Measurements from ENCODE around the gene TBC1D22A.
"Not testable (repeated sequence)": the region's sequence is repeated elsewhere in the genome, so short reads cannot be mapped to it uniquely, and the experiment has no call there.

The TBC1D22A gene

DNA sequence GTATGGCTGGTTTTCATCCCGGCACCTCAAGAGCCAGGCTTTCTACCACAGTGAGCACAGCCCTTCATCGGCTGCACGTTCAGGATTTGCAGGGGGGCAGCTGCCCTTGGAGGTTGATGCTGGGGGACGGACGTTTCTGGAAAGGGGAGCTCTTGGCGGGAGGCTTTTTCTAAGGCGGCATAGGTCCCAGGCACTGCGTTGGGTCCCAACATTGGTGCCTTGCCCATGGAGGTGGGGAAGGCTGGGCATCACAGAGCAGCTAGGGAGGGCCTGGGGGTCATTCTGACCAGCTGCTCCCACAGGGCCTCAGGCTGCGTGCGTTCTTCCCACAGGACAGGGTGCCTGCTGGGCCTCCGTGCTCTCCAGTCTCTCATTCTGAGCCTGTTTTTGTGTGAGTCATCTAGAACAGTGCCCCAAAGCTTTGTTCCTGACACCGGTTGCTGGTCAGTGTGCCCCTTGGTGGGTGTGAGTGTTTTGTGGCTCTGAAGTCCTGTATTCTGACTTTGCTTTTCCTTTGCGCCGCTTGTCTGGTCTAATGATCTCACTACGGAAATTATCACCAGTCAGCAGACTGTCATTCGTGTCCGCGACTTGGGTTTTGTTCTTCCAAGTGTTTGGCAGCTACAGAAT, 275.9 kb downstream of the TBC1D22A start:
- ATAC-seq, result no peak

DNA sequence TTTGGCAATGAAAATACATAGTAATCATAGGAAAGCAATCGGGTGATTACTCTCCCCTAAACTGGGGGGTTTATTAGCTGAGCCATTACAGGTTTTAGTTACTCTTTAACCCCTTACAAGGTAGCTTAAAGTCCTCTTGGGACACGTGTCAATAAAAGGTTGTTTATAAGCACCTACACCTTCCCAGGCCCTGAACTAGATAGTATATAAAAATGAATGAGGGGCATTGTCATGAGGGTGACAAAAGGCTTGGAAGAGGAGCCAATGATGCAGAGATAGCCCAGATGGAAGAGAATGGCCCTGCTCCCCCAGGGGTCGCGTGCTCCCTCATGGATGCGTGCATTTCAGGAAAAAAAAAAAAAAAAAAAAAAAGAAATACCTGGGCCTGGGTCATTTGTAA, 276.9 kb downstream of the TBC1D22A start:
- no peak for ATAC-seq

GRCh38 chr22:47040486-47041270, 278.2 kb downstream of the TBC1D22A start:
- ATAC-seq, result no peak

DNA sequence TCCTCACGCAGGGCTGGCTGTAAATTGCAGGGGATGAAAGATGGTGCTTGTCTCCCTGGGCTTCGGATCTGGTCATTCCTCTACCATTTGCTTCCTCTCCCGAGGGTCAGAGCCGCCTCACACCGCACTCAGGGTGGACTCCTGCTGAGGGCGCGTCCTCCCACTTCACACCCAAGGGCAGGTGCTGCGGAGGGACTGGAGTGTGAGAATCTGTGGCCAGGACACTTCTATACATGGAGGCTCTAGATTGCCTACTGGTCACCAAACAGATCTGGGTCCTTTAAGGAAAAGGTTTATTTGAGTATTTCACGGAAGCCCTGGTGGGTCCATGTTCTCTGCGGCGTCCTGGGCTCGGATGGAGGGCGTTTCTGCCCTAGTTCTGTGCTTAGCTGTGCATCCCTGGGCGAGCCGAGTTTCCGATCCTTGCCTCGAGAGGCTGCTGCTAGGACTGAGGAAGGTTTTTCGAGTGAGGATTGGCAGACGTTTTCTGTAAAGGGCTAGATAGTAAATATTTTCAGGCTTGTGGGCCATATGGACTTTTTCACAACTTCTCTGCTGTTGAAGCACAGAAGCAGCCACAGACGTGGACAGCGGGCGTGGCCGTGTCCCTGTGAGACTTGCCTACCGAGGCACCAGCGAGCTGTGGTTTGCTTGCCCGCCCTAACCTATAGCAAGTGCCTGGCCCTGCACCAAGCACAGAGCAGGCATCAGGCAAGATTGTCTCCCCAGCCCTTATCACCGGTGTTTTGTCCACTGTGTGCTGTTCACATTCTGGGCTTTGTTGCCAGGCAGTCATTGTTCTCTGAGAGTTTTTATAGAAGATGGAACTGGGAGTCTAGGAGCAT, 279.0 kb downstream of the TBC1D22A start:
- ATAC-seq, result no peak

- no peak for ATAC-seq
These were observed 279.8 kb downstream of the TBC1D22A start for GRCh38 chr22:47042116-47042825.

DNA sequence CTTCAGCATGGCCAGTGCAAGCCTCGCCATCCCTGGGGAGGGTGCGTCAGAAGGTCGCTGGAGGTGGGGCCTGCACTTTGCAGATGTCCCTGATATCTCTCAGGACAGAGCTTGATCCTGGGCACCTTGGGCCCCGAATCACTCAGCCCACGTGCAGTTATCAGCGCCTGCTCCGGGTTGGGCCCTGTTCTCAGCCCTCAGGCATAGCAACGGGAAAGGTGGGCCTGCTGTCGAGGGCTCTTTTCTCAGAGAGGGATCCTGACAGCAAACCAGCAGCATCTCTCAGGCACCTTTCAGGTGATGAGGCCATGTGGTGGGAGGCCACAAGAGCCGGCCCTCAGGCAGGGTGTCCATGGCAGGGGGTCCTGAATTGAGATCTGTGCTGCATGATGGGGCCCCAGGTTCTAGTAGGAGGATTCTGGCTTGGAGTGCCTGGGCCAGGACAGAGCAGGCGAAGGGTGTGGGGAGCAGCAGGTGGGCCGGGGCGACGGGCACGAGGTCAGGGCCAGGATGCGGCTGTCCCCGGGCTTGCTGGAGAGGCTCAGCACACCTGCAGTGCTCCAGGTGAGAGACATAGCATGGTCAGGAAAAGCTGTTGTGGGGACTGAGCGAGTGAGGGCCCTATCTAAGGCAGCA, 280.5 kb downstream of the TBC1D22A start:
- ATAC-seq, result no peak

DNA sequence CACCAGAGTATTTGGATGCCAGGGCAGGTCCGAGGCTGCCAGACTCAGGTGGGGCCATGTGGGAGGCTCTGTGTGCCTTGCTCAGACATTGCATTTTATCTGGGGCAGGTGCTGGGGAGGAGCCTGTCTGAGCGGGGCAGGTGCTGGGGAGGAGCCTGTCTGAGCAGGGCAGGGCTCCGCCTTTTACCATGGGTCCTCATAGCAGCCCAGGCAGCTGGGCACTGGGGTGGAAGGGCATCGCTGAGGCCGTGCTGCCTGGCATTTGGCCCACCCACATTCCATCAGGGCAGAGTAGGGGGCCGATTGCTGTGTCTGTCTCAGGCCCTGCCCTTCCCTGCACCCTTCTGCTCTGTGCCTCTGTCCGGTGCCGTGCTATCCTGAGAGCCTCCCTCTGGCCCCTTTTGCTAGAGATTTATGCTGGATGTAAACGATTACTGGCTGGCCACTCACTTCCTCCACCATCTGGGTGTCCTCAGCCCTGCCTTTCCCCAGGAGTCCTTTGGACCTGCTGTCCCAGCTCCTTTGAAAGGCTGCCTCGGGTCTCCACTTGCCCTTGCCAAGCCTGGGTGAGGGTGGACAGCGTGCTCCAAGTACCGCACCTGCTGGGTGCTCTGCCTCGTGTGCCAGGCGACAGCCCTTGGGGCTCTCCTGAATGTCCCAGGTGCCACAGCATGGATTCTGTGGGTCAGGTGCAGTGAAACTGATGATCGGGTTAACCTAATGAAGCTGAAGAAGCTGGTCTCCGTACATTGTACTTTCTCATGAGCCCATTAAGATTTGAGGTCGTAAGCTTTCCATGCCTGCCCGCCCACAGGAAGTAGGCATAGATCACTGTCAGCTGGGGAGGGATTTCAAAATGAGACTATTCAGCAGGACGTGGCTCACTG, 281.6 kb downstream of the TBC1D22A start:
- ATAC-seq, result no peak

DNA sequence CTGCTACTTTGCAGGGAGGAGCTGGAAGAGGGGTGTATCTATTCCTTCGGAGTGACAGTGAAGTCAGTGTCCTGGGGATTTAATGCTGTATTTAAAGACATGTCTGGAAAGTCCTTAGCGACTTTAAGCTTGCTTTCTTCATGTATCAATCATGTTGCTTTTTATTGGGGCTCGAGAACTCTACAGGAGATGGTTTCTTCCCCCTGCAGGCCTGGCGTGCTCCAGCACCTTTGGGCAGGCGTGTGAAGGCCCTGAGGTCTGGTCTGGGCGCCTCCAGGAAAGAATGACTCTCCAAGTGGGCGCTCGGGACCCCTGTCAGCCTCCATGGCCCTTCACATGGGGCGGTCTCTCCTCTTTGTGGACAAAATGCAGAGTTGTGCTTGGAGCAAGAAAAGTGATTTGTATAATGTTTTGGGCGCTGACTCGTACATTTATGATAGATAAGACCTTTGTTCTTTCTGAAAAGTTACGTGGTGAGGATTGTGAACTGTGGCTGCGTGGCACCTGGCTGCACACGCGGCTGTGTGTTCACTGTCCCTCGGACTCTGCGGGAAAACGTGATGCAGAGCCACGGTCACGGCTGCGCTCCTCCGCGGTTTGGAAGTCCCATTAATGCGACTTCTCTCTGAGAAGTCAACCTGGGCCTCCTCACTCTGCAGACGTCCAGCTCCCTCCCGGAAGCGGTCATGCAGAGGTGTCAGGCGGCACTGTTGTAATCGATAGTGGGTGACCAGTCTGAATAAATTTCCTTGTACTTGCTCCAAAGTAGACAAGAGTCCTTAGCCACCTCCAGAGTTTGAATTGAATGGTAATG, 282.5 kb downstream of the TBC1D22A start:
- no peak for ATAC-seq

DNA sequence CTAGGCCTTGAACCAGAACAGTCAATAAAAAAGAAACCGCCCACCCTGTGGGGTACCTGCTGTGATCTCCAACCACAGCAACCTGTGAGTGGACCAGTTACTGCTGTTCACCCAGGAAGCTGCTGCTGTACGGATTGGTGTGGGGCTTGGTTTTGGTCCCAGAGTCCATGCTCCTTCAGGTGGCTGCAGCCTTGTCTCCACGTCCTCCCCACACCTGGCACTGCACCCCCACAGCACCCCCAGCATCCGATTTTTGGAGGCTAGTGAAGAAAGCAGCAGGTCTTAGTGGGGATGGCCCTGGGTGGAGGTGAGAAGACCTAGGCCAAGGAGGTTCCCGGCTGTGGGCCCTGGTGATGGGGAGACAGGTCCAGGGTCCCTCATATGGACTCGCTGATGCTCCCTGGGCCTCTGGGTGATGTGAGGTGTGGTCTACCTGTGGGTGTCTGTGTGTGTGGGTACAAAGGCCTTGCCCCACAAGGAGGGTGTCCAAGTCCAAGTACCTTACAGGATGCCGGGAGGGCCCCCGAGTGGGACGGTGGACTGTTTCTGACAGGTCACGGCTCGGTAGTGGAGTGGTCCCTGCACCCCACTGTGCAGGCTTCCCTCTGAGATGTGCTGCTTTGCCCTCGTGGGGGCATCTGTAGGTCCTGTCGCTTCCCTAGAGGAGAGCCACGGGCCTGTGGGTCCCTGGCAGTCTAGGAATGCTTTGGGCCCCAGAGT, 283.4 kb downstream of the TBC1D22A start:
- ATAC-seq, result no peak

DNA sequence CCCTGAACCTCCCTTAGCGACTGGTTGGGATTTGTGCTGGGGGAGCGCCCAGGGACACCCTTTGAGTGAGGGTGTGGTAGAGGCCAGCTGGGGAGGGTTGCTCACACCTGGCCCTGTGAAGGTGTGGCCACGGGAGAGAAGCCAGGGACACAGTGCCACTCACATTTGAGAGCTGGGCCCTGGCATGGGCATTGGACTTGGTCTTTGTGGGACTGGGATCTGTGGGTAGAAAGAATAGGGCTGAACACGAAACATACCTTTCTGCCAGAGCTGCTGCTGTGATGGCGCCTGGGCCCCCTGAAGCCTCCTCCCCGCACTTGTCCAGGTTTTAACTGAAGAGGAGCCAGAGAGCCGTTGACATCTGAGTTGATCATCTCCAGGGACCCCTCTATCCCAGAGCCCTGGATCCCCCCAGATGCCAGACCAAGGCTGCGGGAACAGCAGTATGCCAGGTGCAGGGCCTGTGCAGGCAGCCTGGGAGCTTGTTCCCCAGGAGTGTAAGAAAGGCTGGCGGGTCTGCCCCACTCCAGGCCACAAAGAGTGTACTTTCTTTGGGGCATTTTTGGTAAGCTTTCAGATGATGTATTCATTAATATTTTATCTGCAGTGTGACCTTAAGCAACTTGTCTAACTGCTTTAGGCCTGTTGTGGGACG, 284.1 kb downstream of the TBC1D22A start:
- no peak for ATAC-seq

DNA sequence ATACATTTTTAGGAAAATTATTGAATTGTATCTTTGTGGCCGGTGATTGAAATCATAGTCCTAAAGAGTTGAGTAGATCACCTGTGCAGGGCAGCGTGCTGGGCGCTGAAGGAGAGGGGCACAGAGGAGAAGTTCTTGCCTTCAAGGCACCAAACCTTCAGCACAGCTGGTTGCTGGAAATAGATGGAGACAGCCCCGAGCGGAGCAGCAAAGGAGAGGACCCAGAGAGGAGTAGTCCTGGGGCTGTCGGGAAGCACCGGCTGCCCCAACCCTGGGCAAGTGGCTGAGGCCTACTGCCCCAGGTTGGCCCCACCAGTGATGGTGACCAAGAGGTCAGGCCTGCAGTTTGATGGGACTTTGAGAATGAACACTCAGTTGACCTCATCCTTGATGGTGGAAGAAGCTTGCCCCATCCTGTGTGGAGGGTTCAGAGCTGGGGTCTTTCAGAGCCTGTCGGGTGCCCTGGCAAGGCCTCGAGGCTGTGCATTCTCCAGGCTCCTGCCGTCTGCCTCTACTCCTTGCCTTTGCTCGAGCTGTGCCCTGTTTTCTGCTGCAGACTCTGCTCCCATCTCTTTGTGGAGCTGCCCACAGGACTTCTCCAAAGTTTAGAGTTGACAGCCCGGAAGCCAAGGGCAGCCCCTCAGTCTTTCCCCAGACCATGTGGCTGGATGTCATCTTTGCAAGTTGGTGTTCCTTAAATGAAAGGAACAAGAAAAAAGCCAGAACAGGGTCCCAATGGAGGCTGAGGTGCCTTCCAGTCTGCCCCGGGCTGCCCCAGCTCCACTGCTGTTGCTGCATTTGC, 285.1 kb downstream of the TBC1D22A start:
- no peak for ATAC-seq

GRCh38 chr22:47048123-47049077, 285.9 kb downstream of the TBC1D22A start:
- ATAC-seq, result no peak

GRCh38 chr22:47049078-47049624, 286.7 kb downstream of the TBC1D22A start:
- ATAC-seq, result no peak

DNA sequence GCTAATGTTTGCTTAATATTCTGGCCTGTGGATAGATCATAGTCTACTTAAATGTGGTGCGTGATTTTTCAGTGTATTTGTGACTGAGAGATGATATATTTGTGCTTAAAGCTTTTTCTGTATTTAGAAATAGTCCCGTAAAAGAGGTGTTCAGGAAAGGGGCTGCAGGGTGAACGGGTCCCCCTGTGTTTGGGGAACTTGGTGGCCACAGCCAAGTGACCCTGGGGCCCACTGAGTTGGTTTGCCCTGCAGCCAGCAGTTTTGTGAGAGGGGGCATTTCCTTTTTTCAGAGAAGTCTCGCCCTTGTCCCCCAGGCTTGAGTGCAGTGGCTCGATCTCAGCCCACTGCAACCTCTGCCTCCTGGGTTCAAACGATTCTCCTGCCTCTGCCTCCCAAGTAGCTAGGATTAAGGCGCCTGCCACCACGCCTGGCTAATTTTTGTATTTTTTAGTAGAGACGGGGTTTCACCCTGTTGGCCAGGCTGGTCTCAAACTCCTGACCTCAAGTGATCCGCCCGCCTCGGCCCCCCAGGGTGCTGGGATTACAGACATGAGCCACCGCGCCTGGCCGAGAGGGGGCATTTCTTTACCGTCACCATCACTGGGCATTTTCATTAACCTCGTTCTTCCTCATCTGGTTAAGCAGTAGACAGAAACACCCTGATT, 287.4 kb downstream of the TBC1D22A start:
- ATAC-seq, result not testable (repeated sequence)

- no peak for ATAC-seq
These were observed 288.1 kb downstream of the TBC1D22A start for GRCh38 chr22:47050401-47051051.
